Activated CD4-positive, alpha-beta T cell treated with anti-CD3 and anti-CD28 coated beads for 36 hours (primary cell): ENCODE data around the gene ITGB1BP2. TPM values are rescaled to one million over a fixed set of nuclear protein-coding genes. Genes with fewer than 3 reads are reported as not detected.
"Not testable (repeated sequence)": the region's sequence is repeated elsewhere in the genome, so short reads cannot be mapped to it uniquely, and the experiment has no call there.

ENCODE experiments used
- ATAC-seq: fragments of 200-7000 bp; cut with Tn5 transposase; one replicate; pipeline ENCODE4 v1.10.0; 2021; ENCODE audit warnings: mild to moderate bottlenecking, moderate library complexity
- CTCF ChIA-PET: fragments of 350-600 bp; sonication (Branson Sonifier 250); formaldehyde crosslinking; loops from one replicate; lab custom pipeline; 2021; ENCODE audit warnings: antibody characterized with exemption; lab: Charles Lee
- POLR2A ChIA-PET: fragments of 350-600 bp; sonication (Branson Sonifier 250); formaldehyde crosslinking; loops from one replicate; lab custom pipeline; 2021; ENCODE audit warnings: antibody characterized with exemption, inconsistent platforms; lab: Charles Lee
- DNase-seq: peaks from one replicate; pipeline ENCODE4 v3.0.0-alpha.2; 2020
- H3K27ac Mint-ChIP-seq: one replicate; pipeline ENCODE4 v1.8.0; 2021; ENCODE audit warnings: mixed read lengths
- H3K27me3 Mint-ChIP-seq: one replicate; pipeline ENCODE4 v1.8.0; 2021; ENCODE audit warnings: mixed read lengths
- H3K36me3 Mint-ChIP-seq: one replicate; pipeline ENCODE4 v1.8.0; 2021; ENCODE audit warnings: low read depth, mixed read lengths
- H3K4me1 Mint-ChIP-seq: one replicate; pipeline ENCODE4 v1.8.0; 2021; ENCODE audit warnings: mixed read lengths
- H3K4me3 Mint-ChIP-seq: one replicate; pipeline ENCODE4 v1.8.0; 2021; ENCODE audit warnings: mild to moderate bottlenecking, moderate library complexity, mixed read lengths
- H3K9me3 Mint-ChIP-seq: one replicate; pipeline ENCODE4 v1.8.0; 2021; ENCODE audit warnings: low read depth, mixed read lengths
- intact Hi-C, 2 experiments: fragments of 100-400 bp; cut with DNase I in 1 of 2; cut with micrococcal nuclease in 1 of 2; formaldehyde crosslinking; loops; one replicate each; pipeline versions ENCODE4 v1.14.2 to v1.15.1; 2022 to 2024; cut with DNase I, micrococcal nuclease
- total RNA-seq, 2 experiments: library from RNA; stranded (reverse); gene quantifications; one replicate each; pipeline ENCODE4 v1.2.3, GENCODE V29; 2021

Gene ITGB1BP2
- total RNA-seq, 2 experiments from 2014 or later: 6.2 to 6.5 TPM

DNA sequence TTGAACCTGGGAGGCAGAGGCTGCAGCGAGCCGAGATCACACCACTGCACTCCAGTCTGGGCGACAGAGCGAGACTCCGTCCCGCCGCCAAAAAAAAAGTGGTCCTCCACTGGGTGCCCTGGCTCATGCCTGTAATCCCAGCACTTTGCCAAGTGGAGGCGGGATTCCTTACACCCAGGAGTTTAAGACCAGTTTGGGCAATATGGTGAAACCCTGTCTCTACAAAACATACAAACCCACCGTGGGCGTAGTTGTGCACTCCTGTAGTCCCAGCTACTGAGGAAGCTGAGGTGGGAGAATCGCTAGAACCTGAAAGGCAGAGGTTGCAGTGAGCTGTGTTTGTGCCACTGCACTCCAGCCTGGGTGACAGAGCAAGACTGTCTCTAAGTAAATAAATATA, 20.2 kb upstream of the ITGB1BP2 start:
- not testable (repeated sequence) for H3K9me3 Mint-ChIP-seq, ATAC-seq, H3K4me3 Mint-ChIP-seq, H3K27ac Mint-ChIP-seq, H3K4me1 Mint-ChIP-seq, H3K27me3 Mint-ChIP-seq, DNase-seq
- CTCF ChIA-PET: interaction anchor here (0.7 kb wide), 1 partner anchor 257 kb away, joined by 3 read pairs; no protein-coding TSS in a partner anchor
- peaks cover 20% of the 10 kb centered on the region for H3K36me3 Mint-ChIP-seq
- POLR2A ChIA-PET: interaction anchor here (0.7 kb wide), 1 partner anchor 99 kb away, joined by 3 read pairs; no protein-coding TSS in a partner anchor
- intact Hi-C loops: loop anchor here (5.0 kb wide), 3 partner anchors 184 to 1149 kb away; partner anchors contain the start of genes CXCR3 (in 1 of the 2), FOXO4 (in 1 of the 2) and IGBP1 (in 1 of the 2)

DNA sequence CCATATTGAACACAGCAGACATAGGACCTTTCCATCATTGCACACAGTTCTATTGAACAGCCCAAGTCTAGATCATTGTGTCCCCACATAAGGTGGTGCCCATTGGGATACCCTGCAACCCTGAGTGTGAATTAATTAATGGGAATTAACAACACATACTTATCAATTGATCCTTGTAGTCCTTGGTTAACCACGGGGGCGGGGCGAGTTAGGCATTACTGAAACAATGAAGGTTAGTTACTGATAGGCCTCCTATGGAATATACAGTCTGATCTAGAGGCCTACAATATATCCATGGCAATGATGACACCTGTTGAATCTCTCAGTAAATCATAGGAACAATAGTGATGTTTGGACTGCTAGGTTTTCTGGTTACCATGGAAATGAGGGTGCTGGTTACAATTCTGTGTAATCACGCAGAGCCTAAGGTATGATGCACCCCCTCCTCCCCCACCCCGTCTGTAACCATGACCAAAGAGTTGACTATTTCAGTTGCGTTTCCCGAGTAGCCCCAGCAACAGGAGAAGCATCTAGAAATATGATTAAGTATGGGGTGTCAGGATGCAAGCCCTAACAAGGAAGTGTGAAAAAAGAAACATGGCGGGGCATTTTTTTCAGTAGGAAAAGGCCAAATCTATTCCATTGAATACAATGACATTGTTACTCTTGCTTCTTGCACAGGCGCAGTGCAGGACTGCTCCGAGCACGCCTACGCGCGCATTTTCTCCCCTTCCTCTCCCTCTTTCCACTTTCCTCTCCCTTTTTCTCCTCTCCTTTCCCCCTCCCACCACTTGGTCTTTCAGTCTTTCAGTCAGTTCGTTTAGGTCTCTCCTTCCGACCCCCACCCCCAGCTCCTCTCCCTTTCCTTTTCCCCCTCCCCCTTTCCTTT, 18.8 kb upstream of the ITGB1BP2 start:
- peaks cover 22% of the 10 kb centered on the region for H3K36me3 Mint-ChIP-seq
- peak overlapping the region; percentile 98 for H3K27ac Mint-ChIP-seq
- no peaks in the 10 kb centered on the region for H3K9me3 Mint-ChIP-seq
- CTCF ChIA-PET: interaction anchor here (1.0 to 1.2 kb wide), 3 partner anchors 29 to 182 kb away, joined by 3 to 4 read pairs (median 3); partner anchors contain the start of gene ZMYM3
- peak overlapping the region; percentile 92 for H3K4me3 Mint-ChIP-seq
- POLR2A ChIA-PET: interaction anchor here (0.6 to 1.8 kb wide), 18 partner anchors 10 to 994 kb away, joined by 3 to 26 read pairs (median 4); partner anchors contain the start of genes CXorf65, MED12, OGT and RPS4X
- no peaks in the 10 kb centered on the region for H3K27me3 Mint-ChIP-seq
- peak; percentile 62 for ATAC-seq
- peaks cover 7% of the 10 kb centered on the region for H3K4me1 Mint-ChIP-seq
- intact Hi-C loops: loop anchor here (1.0 to 5.0 kb wide), 13 partner anchors 28 to 1150 kb away; partner anchors contain the start of genes SNX12 (in 2 of the 2), TAF1 (in 2 of the 2), ZMYM3 (in 2 of the 2) and CXCR3 (in 1 of the 2)
- peak; percentile 79 for DNase-seq

DNA sequence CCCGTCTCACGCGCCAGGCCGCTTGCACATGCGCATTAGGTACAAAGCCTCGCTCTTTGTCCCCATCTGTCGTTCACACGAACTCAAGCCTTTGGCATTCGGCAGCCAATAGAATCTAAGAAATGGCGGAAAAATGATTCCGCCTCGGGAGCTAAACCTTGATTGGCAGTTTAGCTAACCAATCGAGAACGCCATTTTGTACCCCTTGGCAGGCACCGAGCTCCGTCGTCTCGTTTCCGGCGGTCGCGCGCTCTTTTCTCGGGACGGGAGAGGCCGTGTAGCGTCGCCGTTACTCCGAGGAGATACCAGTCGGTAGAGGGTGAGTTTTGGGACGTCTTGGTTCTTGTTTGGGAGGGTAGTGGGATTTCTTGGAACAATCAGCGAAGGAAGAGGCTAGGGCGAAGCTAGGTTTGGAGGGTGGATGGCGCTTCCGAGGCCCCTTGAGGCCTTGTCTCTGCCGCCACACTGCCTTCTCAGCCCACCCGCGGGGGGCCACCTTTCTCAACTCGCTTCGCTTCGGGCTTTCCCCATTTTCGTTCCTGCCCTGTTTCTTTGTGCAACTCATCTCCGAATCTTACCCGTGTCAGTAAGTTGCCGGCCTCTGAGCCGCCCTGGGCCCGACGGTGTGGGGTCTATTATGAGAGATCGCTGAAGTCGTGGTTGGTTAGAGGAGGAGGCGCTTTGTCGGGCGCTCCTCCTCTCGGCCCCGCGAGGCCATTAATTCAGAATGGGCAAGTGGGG, 18.0 kb upstream of the ITGB1BP2 start, which contains the start of gene NONO:
TSS of gene NONO (plus strand) at position 233 of the 741 bp plus-strand sequence. CDS start 7,003 bp downstream, outside the sequence.
- Mint-ChIP-seq H3K4me3 (peak within 1 kb of the TSS; percentile 92), H3K9me3 (no peaks in the 10 kb centered on the region), H3K27me3 (no peaks in the 10 kb centered on the region), H3K4me1 (peaks cover 9% of the 10 kb centered on the region), H3K36me3 (peaks cover 23% of the 10 kb centered on the region), H3K27ac (peak within 1 kb of the TSS; percentile 98)
- ATAC-seq (peak; percentile 80), DNase-seq (peak; percentile 90)
- ChIA-PET CTCF (interaction anchor here (0.6 to 1.2 kb wide), 4 partner anchors 29 to 102 kb away, joined by 3 to 5 read pairs (median 4); partner anchors contain the start of genes TAF1 and ZMYM3), POLR2A (interaction anchor here (0.6 to 1.8 kb wide), 20 partner anchors 9 to 993 kb away, joined by 3 to 26 read pairs (median 4); partner anchors contain the start of genes CXorf65, MED12, OGT and RPS4X)
- intact Hi-C loops: loop anchor here (1.0 to 5.0 kb wide), 13 partner anchors 29 to 1151 kb away; partner anchors contain the start of genes SNX12 (in 2 of the 2), TAF1 (in 2 of the 2), ZMYM3 (in 2 of the 2) and CXCR3 (in 1 of the 2)

DNA sequence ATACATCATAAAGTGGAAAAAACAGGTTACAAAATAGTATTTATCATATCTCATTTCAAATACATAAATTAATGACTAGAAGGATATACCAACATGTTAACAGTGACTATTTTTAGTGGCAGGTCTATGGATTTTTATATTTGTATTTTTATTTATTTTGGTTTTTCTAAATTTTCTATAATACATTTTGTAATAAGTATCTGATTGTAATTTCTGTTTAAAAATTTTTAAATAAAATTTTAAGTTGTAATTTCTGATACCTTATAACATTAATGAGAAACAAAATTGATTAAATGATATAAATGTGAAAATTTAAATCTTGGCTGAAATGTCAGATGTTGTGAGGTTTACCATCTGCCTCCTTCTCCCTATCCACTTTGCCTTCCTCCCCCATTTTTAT, 15.6 kb upstream of the ITGB1BP2 start:
- Mint-ChIP-seq H3K27me3 (no peaks in the 10 kb centered on the region), H3K4me1 (peaks cover 15% of the 10 kb centered on the region), H3K4me3 (peak overlapping the region; percentile 92), H3K36me3 (peaks cover 32% of the 10 kb centered on the region), H3K27ac (no peak overlapping the region), H3K9me3 (no peaks in the 10 kb centered on the region)
- DNase-seq (no peak), ATAC-seq (no peak)
- CTCF ChIA-PET: interaction anchor here (1.3 kb wide), 1 partner anchor 80 kb away, joined by 4 read pairs; the partner anchor contains the start of gene TAF1
- POLR2A ChIA-PET: no interaction called here
- intact Hi-C loops: no loop called here

DNA sequence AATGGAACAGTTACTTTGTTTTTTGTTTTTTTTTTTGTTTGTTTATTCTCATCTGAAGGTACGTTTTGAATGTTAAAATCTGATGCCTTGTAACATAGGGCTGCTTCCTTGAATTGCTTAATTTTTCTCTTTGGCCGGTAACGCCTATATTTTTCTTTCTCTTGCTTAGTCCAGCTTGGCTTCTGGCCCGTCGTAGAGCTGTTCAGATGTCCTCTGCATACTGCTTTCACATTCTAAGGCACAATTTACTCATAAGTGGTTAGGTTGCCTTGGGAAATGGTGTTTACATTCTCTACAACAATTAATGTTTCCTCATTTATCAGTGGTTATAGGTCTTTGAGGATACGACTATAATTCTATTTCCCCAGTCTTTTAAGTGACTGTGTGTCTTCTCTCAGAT, 10.2 kb upstream of the ITGB1BP2 start:
- CTCF ChIA-PET: no interaction called here
- no peak overlapping the region for H3K4me3 Mint-ChIP-seq
- peaks cover 35% of the 10 kb centered on the region for H3K36me3 Mint-ChIP-seq
- DNase-seq (no peak), ATAC-seq (no peak)
- no peaks in the 10 kb centered on the region for H3K9me3 Mint-ChIP-seq
- H3K27ac Mint-ChIP-seq: no peak overlapping the region
- intact Hi-C loops: no loop called here
- H3K27me3 Mint-ChIP-seq: no peaks in the 10 kb centered on the region
- peaks cover 10% of the 10 kb centered on the region for H3K4me1 Mint-ChIP-seq
- POLR2A ChIA-PET: no interaction called here

DNA sequence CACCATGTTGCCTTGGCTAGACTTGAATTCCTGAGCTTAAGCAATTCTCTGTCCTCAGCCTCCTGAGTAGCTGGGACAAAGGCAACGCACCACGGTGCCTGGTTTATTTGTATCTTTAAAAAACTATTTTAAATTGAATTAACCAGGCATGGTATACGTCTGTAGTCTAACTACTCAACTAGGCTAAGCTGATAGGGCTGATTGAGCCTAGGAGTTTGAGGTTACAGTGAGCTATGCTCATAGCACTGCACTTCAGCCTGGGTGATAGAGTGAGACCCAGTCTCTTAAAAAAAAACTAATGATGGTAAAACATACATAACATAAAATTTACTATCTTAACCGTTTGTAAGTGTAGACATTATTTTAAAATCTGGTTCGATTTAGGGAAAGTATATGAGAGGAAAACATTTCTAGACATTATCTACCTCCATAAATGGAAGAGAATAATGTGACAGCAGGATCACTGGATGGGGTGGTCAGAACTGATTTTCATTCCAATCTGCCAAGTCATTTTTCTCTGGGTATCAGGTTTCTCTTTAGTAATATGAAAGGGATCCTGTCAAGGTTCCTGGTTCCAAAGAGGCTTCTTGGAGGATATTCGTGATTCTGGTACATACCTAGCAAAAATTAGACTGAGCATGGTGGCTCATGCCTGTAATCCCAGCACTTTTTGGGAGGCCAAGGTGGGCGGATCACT, 8.7 kb upstream of the ITGB1BP2 start:
- ATAC-seq (no peak), DNase-seq (no peak)
- CTCF ChIA-PET: interaction anchor here (0.6 kb wide), 1 partner anchor 37 kb away, joined by 3 read pairs; no protein-coding TSS in a partner anchor
- Mint-ChIP-seq H3K36me3 (peaks cover 47% of the 10 kb centered on the region), H3K4me1 (peaks cover 8% of the 10 kb centered on the region), H3K9me3 (no peaks in the 10 kb centered on the region), H3K27me3 (no peaks in the 10 kb centered on the region), H3K4me3 (no peak overlapping the region), H3K27ac (no peak overlapping the region)
- intact Hi-C loops: no loop called here
- POLR2A ChIA-PET: interaction anchor here (0.5 to 1.5 kb wide), 5 partner anchors 9 to 199 kb away, joined by 3 to 5 read pairs (median 4); partner anchors contain the start of genes NLGN3 and NONO

DNA sequence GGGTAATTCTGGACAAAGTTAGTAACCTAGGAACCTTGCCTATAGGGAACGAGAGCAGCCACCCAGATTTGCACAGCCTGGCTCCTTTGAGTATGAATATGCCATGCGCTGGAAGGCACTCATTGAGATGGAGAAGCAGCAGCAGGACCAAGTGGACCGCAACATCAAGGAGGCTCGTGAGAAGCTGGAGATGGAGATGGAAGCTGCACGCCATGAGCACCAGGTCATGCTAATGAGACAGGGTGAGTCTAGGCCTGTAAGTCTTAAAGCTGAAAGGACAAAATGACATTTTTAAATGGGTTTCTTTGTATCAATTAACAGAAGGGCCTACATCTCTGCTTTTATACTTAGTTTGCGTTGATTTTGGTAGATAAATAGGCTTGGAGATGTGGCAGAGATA, 4.7 kb upstream of the ITGB1BP2 start:
- Mint-ChIP-seq H3K4me3 (no peak overlapping the region), H3K27me3 (no peaks in the 10 kb centered on the region), H3K4me1 (peaks cover 9% of the 10 kb centered on the region), H3K36me3 (peaks cover 49% of the 10 kb centered on the region), H3K27ac (no peak overlapping the region), H3K9me3 (no peaks in the 10 kb centered on the region)
- POLR2A ChIA-PET: interaction anchor here (1.0 kb wide), 1 partner anchor 13 kb away, joined by 5 read pairs; the partner anchor contains the start of gene NONO
- ATAC-seq (no peak), DNase-seq (no peak)
- CTCF ChIA-PET: no interaction called here
- intact Hi-C loops: no loop called here

DNA sequence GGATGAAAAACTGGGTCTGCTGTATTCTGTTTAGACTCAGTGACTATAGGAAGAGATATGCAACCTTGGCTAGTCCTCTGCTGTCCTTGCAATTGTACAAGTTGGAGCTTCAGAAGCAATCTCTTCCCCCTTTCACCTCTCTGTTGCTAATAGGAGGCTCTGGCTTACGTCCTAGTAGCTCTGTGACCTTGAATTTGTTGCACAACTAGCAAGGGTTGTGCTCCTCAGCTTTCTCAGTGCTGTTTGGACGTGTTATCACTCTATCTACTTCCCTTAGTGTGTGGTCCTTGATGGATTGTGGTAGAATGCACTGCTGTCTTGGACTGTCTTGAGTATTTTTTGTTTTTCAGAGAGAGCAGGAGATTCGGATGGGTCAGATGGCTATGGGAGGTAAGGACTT, 3.4 kb upstream of the ITGB1BP2 start:
- Mint-ChIP-seq H3K4me1 (peaks cover 19% of the 10 kb centered on the region), H3K36me3 (peaks cover 43% of the 10 kb centered on the region), H3K9me3 (no peaks in the 10 kb centered on the region), H3K27me3 (no peaks in the 10 kb centered on the region), H3K4me3 (no peak overlapping the region), H3K27ac (no peak overlapping the region)
- DNase-seq (no peak), ATAC-seq (no peak)
- intact Hi-C loops: no loop called here
- ChIA-PET CTCF (interaction anchor here (0.6 kb wide), 1 partner anchor 364 kb away, joined by 3 read pairs; no protein-coding TSS in a partner anchor), POLR2A (interaction anchor here (1.0 kb wide), 1 partner anchor 15 kb away, joined by 5 read pairs; the partner anchor contains the start of gene NONO)

DNA sequence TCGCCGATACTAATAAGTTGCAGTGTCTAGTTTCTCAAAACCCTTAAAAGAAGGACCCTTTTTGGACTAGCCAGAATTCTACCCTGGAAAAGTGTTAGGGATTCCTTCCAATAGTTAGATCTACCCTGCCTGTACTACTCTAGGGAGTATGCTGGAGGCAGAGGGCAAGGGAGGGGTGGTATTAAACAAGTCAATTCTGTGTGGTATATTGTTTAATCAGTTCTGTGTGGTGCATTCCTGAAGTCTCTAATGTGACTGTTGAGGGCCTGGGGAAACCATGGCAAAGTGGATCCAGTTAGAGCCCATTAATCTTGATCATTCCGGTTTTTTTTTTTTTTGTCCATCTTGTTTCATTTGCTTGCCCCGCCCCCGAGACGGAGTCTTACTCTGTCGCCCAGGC, 1.5 kb upstream of the ITGB1BP2 start:
- POLR2A ChIA-PET, ATAC-seq, DNase-seq, H3K9me3 Mint-ChIP-seq, H3K4me3 Mint-ChIP-seq, intact Hi-C loops, CTCF ChIA-PET, H3K27me3 Mint-ChIP-seq, H3K27ac Mint-ChIP-seq: not testable (repeated sequence)
- H3K36me3 Mint-ChIP-seq: peaks cover 49% of the 10 kb centered on the region
- peaks cover 20% of the 10 kb centered on the region for H3K4me1 Mint-ChIP-seq

DNA sequence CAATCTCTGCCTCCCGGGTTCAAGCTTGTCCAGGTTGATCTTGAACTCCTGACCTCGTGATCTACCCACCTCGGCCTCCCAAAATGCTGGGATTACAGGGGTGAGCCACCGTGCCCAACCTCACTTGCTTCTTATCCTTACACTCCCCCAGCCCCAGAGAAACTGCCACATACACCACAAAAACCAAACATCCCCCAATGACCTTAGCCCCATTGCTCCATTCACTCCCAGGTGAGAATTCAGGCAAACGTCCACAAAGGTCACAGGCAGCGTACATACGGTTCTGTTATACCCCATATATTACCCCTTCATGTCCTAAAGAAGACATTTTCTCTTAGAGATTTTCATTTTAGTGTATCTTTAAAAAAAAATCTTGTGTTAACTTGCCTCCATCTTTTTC, 1.1 kb upstream of the ITGB1BP2 start:
- H3K4me3 Mint-ChIP-seq, DNase-seq, CTCF ChIA-PET, POLR2A ChIA-PET, H3K27ac Mint-ChIP-seq, intact Hi-C loops, H3K27me3 Mint-ChIP-seq, H3K9me3 Mint-ChIP-seq, ATAC-seq: not testable (repeated sequence)
- Mint-ChIP-seq H3K36me3 (peaks cover 54% of the 10 kb centered on the region), H3K4me1 (peaks cover 20% of the 10 kb centered on the region)
